Activated CD8-positive, alpha-beta memory T cell treated with anti-CD3 and anti-CD28 coated beads, Interleukin-2, amount 50 U/mL, for 1 hour (primary cell): ENCODE results near the gene ZNF599.

Source experiments
- DNase-seq: peaks from one replicate; pipeline ENCODE4 v3.0.0-alpha.2; 2020; ENCODE audit errors: extremely low read depth

Gene ZNF599

GRCh38 chr19:34744896-34745690 lies 27.9 kb downstream of the ZNF599 start:
- no peak for DNase-seq

GRCh38 chr19:34734537-34735103 lies 38.4 kb downstream of the ZNF599 start:
- DNase-seq, result peak; percentile 14

- DNase-seq, result peak; percentile 47
Observed at GRCh38 chr19:34733746-34734536, 39.1 kb downstream of the ZNF599 start, which contains the start of gene ZNF181. Gene ZNF181 (plus strand): TSS chr19:34734243. CDS start chr19:34735038, 795 bp downstream.

GRCh38 chr19:34733266-34733745 lies 39.7 kb downstream of the ZNF599 start:
- no peak for DNase-seq

- no peak for DNase-seq
Observed at GRCh38 chr19:34732612-34733211, 40.3 kb downstream of the ZNF599 start.

- DNase-seq, result no peak
Observed at GRCh38 chr19:34731964-34732363, 41.1 kb downstream of the ZNF599 start.

GRCh38 chr19:34731019-34731829 lies 41.8 kb downstream of the ZNF599 start:
- DNase-seq, result no peak

GRCh38 chr19:34725400-34725799 lies 47.6 kb downstream of the ZNF599 start:
- no peak for DNase-seq

GRCh38 chr19:34722353-34722752 lies 50.7 kb downstream of the ZNF599 start:
- no peak for DNase-seq

GRCh38 chr19:34715357-34715756 lies 57.7 kb downstream of the ZNF599 start:
- DNase-seq, result no peak

- DNase-seq, result no peak
Observed at GRCh38 chr19:34713262-34713637, 59.8 kb downstream of the ZNF599 start.

- DNase-seq, result peak; percentile 50
Observed at GRCh38 chr19:34712395-34713261, 60.4 kb downstream of the ZNF599 start.

GRCh38 chr19:34711890-34712289 lies 61.1 kb downstream of the ZNF599 start:
- no peak for DNase-seq
